ENCODE measurements around the gene TCP1. TPM values are rescaled to one million over a fixed set of nuclear protein-coding genes. Genes with fewer than 3 reads are reported as not detected.

Gene TCP1
- total and polyA plus RNA-seq, 2 donors (not counting 3 experiments of a cell fraction or from before 2014, with no cell fraction given): 168 to 302 TPM

- H3K36me3 ChIP-seq (ENCODE audit: control insufficient read depth in 2 of 2, extremely low read depth in 1 of 2, insufficient read depth in 2 of 2, low read length in 2 of 2): no peaks in the 10 kb centered on the region
- TF ChIP-seq MAX (IDR thresholded peaks at IDR 0.05; ENCODE audit: insufficient read depth, insufficient read length) (no peak), POLR2A (IDR thresholded peaks at IDR 0.05; ENCODE audit: low read depth, low read length) (no peak), JUN (IDR thresholded peaks at IDR 0.05; ENCODE audit: borderline replicate concordance, insufficient read depth, insufficient read length, low read depth) (no peak), CTCF (IDR thresholded peaks at IDR 0.05; ENCODE audit: extremely low read depth in 1 of 2, insufficient read depth in 1 of 2, low read depth in 1 of 2, low read length in 2 of 2) (no peak), POLR2AphosphoS5 (IDR thresholded peaks at IDR 0.05; ENCODE audit: insufficient read depth, low read depth, low read length) (no peak), MYC (IDR thresholded peaks at IDR 0.05; ENCODE audit: low read depth, low read length) (no peak), GATA2 (IDR thresholded peaks at IDR 0.05; ENCODE audit: insufficient read depth, insufficient read length, low read depth, low read length) (no peak), EZH2 (IDR thresholded peaks at IDR 0.05; ENCODE audit: borderline replicate concordance, low read depth, low read length, severe bottlenecking) (no peak), FOS (IDR thresholded peaks at IDR 0.05; ENCODE audit: borderline replicate concordance, insufficient read depth, low read length) (no peak)
- no peaks in the 10 kb centered on the region for H3K9me3 ChIP-seq (replicated peaks; ENCODE audit: control insufficient read depth, insufficient read depth, low read length)
- H4K20me1 ChIP-seq (replicated peaks; ENCODE audit: control insufficient read depth, extremely low read depth, insufficient read depth, low read length): no peaks in the 10 kb centered on the region
- H3K9me1 ChIP-seq (replicated peaks; ENCODE audit: control insufficient read depth, extremely low read depth, insufficient read depth, low read length): no peaks in the 10 kb centered on the region
- FAIRE-seq (no peak), DNase-seq (ENCODE audit: low read depth, low spot score) (no peak)
- no peak overlapping the region for H3K9ac ChIP-seq (replicated peaks; ENCODE audit: extremely low read depth, insufficient read depth, low read length)
- ChIA-PET POLR2A (no interaction called here), CTCF (no interaction called here)
- H3K27me3 ChIP-seq (ENCODE audit: control insufficient read depth in 2 of 2, insufficient read depth in 2 of 2, low read length in 2 of 2): no peaks in the 10 kb centered on the region
- no peak overlapping the region for H3K4me3 ChIP-seq (replicated peaks in 1 of 3; ENCODE audit: insufficient read depth in 1 of 3, low read depth in 1 of 3, low read length in 3 of 3)
- no TSS peak for BruUV-seq (replicated peaks)
- H2AFZ ChIP-seq (ENCODE audit: low read depth, low read length): no peak overlapping the region
- intact Hi-C loops (cut with micrococcal nuclease): no loop called here
- H3K27ac ChIP-seq (ENCODE audit: insufficient read depth, low read depth, low read length): no peak overlapping the region
- no peak overlapping the region for H3K4me2 ChIP-seq (ENCODE audit: insufficient read depth, low read length)
- no peaks in the 10 kb centered on the region for H3K4me1 ChIP-seq (ENCODE audit: control insufficient read depth, extremely low read depth, insufficient read depth, low read length)
- H3K79me2 ChIP-seq (ENCODE audit: control insufficient read depth, insufficient read depth, low read length): no peaks in the 10 kb centered on the region
- dilution Hi-C loops (cut with MboI; ENCODE audit: extremely low pct_ligation_motif_present, low sequenced_read_pairs): no loop called here
Measured at GRCh38 chr6:159807150-159807858, 17.9 kb upstream of the TCP1 start.
